KBM-7 (cell line): Measurements from ENCODE around the gene SH3RF3.
"Not testable (repeated sequence)": the region's sequence is repeated elsewhere in the genome, so short reads cannot be mapped to it uniquely, and the experiment has no call there.

Experiments
- DNase-seq: peaks from one replicate; pipeline ENCODE4 v3.0.0-alpha.2; 2015
- in situ Hi-C: fragments of 300-500 bp; cut with MboI; formaldehyde crosslinking; loops from 2 replicates; pipeline ENCODE4 v1.14.3; 2020; ENCODE audit warnings: low sequenced_read_pairs, low pct_unique_long_range_greater_than_20kb, mixed read lengths

SH3RF3 gene

DNA sequence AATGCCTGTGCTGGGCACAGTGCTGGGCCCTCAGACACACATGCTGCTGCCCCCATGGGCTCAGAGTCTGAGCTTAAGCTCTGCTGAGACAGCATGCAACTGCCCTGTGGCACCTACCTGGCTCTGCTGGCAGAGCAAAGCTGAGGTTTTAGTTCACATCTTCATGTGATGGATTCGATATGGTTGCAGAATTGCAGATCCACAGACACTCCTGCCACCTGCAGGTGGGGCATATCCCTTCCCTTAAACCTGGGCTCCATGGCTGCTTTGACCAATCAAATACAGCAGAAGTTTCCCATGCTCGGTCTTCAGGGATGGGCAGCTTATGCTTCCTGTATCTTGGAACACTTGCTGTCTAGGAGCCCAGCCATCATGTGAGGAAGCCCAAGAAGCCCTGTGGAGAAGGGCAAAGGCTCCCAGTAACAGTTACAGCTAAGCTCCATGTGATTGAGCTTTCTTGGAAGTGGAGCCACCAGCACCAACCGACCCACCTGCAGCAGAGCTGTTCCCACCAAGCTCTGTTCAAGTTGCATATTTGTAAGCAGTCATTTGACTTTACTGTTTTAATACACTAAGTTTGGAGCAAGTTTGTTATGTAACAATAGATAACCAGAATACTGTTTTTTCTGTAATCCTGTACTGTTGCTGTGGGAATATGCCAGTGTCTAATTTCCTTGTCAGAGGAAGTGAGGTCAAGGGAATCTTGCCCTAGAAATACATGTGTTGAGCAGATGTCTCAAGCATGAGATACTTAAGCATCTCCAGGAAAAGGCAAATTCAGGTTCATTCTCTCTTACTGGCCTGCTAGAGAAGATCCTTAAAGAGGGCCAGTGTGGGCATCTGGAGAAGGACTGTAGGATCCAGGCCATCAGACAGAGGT, 79.3 kb downstream of the SH3RF3 start:
- in situ Hi-C loops: no loop called here
- no peak for DNase-seq

DNA sequence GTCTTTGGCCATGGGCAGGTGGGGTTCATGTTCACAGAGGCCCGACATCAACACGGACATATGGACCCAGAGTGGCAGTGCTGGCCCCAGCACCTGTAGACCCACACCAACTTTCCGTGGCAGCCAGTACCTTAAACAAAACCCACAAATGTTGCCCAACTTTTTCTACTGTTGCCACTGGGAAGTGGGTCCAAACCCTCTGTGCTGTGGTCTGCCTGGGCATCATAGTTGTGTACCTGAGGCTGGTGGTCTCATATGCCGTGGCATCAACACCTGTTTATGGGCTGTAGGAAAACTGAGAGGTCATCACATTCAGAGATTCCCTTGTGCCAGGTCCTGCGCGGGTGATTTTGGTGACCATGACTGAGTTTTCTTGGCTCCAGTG, 79.9 kb downstream of the SH3RF3 start:
- DNase-seq: no peak
- in situ Hi-C loops: no loop called here

DNA sequence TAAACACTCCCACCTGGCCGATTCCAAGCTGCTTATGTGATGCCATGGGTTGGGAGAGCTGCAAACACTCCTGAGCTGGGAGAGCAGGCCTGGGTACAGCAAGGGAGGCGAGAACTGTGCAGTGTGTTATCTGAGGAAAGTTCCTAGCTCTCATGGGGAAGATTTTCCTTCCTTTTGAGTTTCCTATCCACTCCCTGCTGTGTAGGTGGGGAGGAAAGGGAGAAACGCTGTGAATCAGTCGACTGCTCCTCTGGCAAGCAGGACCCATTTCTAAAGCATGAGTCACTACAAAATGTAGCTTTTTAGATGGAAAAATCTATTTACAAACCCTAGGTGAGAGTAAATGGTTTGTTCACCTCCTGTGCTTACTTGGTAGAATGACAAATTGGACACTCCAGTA, 80.4 kb downstream of the SH3RF3 start:
- in situ Hi-C loops: no loop called here
- no peak for DNase-seq

DNA sequence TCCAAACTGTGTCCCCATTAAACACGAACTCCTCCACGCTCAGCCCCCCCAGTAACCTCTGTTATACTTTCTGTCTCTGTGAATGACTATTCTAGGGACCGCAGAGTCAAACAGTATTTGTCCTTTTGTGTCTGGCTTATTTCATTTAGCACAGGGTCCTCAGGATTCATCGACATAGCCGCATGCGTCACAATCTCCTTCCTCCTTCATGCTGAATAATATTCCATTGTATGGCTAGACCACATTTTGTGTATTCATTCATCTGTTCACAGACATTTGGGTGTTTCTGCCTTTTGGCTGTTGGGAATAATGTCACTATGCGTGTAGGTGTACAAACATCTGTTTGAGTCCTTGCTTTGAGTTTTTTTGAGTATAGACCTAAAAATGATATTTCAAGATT, 80.9 kb downstream of the SH3RF3 start:
- in situ Hi-C loops: no loop called here
- no peak for DNase-seq

DNA sequence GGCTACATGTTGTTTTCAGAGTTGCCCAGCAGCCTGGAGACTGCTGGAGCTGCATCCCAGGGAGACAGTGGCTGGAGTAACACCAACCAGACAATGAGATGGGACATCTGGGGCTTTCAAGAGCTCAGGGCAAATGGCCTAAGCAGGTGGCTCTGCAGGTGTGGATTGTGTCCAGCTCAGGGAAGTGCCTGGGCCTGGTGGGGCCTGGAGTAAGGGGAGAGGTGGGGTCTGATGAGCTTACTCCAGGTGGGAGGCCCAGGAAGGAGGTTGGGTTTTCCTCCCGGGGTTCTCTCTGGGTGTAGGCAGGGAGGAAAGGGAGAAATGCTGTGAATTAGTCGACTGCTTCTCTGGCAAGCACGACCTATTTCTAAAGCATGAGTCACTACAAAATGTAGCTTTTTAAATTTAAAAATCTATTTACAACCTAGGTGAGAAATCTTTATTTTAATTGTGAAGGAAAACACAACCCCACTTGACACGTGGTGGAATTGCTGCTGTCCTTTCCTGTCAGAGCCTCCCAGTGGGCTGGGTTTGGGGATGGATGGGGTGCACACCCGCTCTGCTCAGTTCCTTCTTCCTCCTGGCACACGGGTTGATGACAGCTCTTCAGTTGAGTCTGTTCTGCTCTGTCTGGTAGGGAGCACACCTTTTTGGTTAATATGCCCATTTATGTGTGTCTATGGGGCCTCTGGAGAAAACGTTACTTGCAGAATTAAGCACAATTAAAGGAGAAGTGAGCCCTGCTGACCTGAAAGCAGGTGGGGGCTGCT, 81.6 kb downstream of the SH3RF3 start:
- DNase-seq: no peak
- in situ Hi-C loops: no loop called here

DNA sequence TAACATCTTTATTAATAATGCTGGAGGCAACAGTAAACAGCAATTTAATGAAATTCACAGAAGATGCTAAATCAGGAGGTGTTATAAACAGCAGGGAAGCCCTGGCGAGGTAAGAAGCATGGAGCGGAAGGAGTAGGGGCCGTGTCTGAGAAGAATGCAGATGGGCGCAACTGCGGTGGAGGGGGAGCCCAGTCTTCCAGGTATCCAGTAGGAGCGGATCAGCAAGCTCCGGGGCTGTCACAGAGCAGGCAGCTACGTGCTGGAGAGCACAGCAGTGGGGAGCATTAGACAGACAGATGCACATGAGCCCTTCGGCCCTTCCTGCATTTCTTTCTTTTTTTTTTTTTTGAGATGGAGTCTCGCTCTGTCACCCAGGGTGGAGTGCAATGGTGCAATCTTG, 82.3 kb downstream of the SH3RF3 start:
- in situ Hi-C loops: no loop called here
- DNase-seq: no peak

DNA sequence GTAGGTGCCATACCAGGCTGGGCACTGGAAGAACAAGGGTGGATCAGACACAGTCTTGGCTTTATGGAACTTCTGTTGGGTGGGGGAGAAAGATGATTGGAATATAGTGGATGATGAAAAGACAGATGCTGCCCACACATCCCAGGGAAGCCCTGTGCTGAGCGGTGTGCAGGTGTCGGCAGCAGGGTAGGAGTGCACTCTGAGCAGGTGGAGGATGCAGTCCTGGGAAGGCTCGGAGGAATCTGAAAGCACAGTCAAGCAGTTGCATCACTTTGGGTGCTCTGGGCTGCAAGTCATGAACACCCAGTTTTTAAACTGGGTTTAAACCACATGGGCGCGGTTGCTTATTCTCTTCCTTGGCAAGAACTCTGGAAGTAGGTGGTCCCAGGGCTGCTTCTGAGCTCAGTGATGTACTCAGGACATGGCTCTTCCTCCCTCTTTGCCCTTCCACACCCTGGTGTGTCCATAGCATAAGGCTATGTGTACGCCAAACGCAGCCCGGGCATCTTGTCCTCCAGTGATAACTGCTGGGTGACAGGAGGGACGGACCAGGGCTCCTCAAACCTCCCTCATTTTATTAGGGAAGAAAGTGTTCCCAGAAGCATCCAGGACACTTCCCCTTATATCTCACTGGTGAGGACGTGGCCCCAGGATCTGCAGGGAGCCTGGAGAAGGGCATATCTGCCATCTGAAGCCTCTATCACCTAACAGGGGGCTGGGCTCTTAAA, 84.0 kb downstream of the SH3RF3 start:
- no peak for DNase-seq
- in situ Hi-C loops: no loop called here

DNA sequence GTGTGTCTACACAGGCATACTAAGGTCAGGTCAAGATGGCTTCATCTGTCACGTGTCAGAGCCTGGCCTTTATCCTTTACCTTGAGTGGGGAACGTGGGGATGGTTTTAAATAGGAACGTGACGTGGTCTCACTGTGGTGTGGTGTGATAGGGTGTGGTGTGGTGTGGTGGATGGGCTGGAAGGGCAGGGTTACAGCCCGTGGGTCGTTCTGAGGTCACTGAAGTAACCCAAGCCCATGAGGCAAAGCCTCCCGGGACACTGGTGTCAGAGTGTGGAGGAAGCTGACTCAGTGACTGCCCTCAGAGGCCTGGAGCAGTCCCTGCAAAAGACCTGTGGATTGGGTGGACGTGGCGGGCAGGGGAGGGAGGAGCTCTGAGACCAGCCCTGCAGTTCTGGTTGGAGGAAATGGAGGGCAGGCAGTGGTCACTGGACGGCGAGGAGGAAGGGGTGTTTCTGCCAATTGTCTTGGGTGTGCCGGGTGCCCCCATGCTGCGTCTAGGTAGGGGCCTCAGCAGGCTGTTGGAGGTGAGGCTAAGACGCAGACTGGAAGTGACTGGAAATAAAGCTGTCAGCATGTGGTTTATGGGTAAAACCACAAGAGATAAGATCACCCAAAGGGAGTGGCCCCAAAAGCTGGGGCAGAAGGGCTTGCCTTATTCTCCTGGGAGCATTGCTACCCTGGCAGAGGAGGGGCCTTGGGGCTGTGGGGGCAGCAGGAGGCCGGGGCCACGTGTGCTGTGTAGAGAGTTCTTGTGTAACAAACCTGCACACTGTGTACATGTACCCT, 84.8 kb downstream of the SH3RF3 start:
- DNase-seq: peak; percentile 91
- in situ Hi-C loops: no loop called here

DNA sequence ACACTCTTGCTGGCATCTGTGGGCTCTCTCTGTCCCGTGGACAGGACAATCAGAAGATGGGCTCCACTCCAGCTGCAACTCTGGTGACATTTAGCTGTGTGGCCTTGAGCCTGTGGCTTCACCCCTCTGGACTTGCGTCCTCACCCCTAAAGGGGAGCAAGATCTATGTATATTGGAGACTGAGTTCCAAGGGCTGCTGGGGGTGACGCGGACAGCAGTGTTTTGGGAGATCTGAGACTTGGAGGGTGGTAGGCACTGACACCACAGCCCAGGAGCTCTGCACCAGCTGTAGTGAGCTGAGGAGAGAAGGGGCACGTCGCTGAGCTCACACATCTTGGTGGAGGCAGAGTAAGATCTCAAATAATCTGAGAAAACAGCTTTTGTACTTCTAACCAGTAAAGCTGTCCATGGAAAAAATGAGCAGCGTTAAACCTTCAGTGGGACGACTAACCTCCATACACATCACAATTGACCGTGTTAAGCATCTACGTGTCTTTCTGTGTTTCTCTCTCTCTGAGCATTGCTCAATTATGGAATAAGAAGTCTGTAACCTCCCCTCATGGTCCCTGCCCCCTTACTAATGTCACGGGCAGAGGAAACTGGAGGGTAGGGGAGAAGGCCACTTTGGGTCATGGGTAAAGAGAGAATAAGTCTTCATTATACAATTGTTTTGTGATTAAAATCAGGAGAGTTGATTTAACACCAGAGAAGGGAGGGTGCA, 85.8 kb downstream of the SH3RF3 start:
- DNase-seq: no peak
- in situ Hi-C loops: no loop called here

DNA sequence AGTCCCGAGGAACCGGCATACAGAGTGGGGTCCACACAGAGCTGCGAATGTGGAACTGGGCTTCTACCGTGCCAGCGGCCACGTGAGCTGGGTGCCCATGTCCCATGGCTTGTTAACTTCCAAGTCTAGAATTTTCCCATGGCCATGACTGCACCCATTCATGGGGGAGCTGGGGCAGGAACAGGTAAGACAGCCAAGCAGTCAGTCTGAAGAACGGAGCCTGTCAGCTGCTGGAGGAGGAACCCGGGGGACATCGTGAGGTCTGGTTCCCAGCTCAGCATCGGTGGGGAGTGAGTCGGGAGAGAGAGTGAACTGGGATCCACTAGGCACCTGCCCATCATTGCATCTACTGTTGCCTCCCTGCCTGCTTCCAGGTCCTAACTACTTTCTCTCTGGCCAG, 86.9 kb downstream of the SH3RF3 start:
- in situ Hi-C loops: no loop called here
- DNase-seq: no peak

DNA sequence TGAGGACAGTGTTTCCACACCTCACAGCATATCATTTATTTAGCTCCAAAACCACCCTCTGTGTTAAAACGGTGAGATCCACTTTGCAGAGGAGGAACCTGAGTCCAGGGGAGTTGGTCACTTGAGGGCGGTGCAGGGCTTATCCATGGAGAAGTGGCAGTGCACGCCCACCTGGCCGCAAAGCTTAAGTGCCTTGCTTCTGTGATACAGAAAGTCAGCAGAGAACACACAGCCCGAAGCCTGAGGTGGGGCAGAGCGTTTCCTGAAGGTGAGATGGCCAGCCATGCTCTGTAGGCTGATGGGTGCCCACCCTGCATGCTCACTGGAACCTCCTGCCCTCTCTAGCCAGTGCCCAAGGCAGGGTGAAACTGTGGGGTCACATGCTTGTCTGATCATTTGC, 87.3 kb downstream of the SH3RF3 start:
- in situ Hi-C loops: no loop called here
- DNase-seq: no peak

DNA sequence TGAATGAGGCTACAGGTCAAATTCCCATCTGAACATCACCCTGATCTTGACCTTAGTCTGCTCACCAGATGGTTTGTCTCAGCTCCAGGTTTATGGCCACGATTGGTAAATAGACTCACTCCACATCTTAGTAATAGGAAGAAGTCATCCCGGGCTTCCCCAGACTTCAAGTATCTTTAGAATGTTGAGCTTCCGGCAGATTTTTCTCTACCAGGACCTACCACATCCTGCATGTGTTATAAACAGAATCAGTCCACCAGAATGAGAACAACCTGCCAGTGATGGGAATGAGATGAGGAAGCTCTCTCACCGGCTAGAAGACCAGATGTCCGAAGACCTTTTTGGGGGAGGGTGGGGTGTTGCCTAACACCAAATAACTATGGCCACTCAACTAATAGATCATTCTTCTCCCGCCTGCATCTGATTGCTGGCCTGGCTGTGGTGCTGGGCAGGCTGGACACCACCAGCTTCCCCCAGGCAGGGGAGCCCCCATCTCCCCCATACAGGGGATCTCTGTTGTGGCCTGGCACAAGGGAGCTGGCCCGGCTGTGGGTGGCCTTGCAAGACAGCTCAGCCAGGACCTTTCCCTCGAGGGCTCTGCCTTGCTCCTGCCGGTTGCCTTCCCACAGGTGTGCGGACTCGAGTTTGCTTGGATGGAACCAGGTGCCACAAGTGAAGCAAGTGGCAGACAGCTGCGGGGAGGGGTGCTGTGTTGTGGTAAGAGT, 88.5 kb downstream of the SH3RF3 start:
- in situ Hi-C loops: no loop called here

DNA sequence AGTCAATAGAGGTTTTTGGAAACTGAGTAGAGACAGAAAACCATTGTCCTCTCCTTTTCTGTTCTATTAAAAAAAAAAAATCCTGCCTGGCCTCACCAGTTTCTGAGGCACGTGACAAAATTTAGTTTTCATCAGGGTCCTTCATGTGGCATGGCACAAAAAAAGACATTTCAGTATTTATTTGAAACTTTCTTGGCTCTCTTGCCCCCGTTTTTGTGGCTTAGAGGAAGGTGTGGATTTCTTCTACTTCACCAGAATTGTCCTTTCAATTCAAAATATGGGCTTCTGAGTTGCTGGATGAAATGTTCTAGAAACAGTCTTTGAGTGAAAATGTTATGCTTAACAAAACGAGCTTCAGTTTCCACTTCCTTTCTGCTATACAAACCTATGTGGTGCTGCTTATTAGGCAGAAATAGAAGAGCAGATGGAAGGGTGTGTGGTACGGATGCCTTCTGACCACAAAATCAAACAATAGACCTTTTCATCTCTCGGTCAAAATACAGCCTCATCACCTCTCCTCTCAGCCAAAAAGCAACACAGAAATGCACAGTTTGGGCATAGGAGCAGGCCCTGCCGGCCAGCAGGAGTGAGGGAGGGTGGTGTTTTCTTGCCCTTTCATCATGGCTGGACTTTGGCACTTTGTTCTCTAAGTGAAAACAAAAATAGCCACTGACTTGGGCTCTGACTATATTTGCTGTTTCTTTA, 89.2 kb downstream of the SH3RF3 start:
- DNase-seq: no peak
- in situ Hi-C loops: no loop called here

More for the DNA sequence above, 88.5 kb downstream of the SH3RF3 start:
- DNase-seq: no peak

DNA sequence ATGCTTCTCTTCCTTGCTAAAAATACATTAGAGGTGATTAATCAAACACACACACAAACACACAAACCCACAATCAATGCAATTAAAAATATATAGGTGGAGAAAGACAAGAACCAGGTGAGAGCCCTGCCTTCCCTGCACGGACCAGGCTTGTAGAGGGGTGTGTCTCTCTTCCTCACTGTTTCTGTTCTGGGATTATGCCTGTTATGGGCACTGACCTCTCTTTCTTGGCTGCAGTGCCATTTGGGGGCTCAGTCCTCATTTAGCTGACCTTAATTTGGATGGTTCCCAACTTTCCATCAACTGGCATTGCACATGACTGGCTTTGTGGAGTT, 89.8 kb downstream of the SH3RF3 start:
- DNase-seq: no peak
- in situ Hi-C loops: no loop called here

DNA sequence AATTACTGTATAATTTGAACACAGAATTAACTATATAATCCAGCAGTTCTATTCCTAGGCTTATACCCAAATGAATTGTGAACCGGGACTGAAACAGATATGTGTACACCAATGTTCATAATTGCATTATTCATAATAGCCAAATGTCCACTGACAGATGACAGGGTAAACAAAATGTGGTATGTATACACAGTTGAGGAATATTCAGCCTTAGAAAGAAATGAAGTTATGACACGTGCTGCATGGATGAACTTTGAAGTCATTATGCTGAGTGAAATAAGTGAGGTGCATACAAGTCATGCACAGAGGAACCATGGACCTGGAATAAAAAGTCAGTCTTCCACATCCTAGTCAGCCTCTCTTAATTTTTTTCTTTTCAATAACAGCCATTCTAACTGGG, 91.9 kb downstream of the SH3RF3 start:
- DNase-seq: no peak

DNA sequence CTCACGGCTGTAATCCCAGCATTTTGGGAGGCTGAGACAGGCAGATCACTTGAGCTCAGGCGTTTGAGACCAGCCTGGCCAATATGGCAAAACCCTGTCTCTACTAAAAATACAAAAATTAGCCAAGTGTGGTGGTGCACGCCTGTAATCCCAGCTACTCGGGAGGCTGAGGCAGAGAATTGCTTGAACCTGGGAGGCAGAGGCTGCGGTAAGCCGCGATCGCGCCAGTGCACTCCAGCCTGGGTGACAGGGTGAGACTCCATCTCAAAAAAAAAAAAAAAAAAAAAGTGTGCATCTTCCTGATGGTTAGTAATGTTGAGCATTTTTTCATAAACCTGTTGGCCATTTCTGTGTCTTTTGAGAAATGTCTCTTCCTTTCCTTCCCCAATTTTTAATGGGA, 92.3 kb downstream of the SH3RF3 start:
- in situ Hi-C loops: not testable (repeated sequence)

More for the DNA sequence above, 91.9 kb downstream of the SH3RF3 start:
- in situ Hi-C loops: no loop called here

DNA sequence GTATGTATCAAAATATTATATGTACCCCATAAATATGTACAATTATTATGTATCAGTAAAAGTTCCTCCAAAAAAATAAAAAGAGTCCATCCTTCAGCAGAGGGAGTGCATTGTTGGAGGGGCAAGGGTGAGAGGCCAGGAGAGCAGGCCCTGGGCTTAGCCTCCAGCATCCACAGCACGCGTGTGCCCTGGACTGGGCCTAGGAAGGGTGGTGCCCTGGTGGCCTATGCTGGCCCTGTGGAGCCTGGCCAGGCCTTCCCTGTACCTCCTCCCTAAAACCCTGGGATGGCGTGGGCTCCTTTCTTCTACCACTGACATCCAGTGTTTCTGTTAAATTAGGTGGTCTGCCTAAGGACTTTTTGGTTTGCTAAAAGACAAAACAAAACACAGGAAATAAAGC, 93.4 kb downstream of the SH3RF3 start:
- in situ Hi-C loops: no loop called here
- no peak for DNase-seq

More for the DNA sequence above, 92.3 kb downstream of the SH3RF3 start:
- not testable (repeated sequence) for DNase-seq
